Lower leg skin (tissue), 4 donors: ENCODE measurements around the gene TNFRSF1B. TPM values are rescaled to one million over a fixed set of nuclear protein-coding genes. Genes with fewer than 3 reads are reported as not detected.

ENCODE experiments used
- DNase-seq, 2 donors: peaks; one replicate each; pipeline ENCODE4 v3.0.0-alpha.2; 2019; ENCODE audit warnings: low spot score in 2 of 2
- H3K4me3 ChIP-seq: fragments of 200-600 bp; sonication (generic); 2 replicates; pipeline ENCODE4 v1.5.1; 2017; ENCODE audit warnings: mild to moderate bottlenecking, low read depth; ENCODE audit not compliant: poor library complexity, severe bottlenecking
- POLR2A ChIP-seq, 2 donors: fragments of 450-650 bp; IDR thresholded peaks; one replicate each; pipeline ENCODE4 v1.6.1; 2016 to 2017; ENCODE audit warnings: antibody characterized with exemption in 2 of 2, mild to moderate bottlenecking in 1 of 2, moderate library complexity in 1 of 2
- WGBS, 2 donors: methylation state at CpG; one replicate each; pipeline ENCODE4 v1.1.5; 2018; 5-methylcytosine and 5-hydroxymethylcytosine counted together
- intact Hi-C: fragments of 100-400 bp; cut with DNase I; formaldehyde crosslinking; loops from one replicate; pipeline ENCODE4 v1.15.0; 2023; ENCODE audit warnings: low total_unique reads
- total RNA-seq, 4 donors: library from RNA; depleted of rRNA; stranded (reverse); fragments of >200 nt; gene quantifications; one replicate each; pipeline ENCODE4 v1.1.0, GENCODE V29; 2016
- TF ChIP-seq, protein P1 (sequence below), 3 donors: fragments of 450-650 bp; IDR thresholded peaks; one replicate each; pipeline ENCODE4 v1.5.1; 2016; ENCODE audit warnings: antibody characterized with exemption in 3 of 3, mild to moderate bottlenecking in 3 of 3, moderate library complexity in 2 of 3

TNFRSF1B gene
- total RNA-seq, 4 donors from 2014 or later = 8.5 to 33.1 (median 16.3) TPM

GRCh38 chr1:12138196-12139168, 28.3 kb upstream of the TNFRSF1B start:
- TF ChIP-seq, protein P1, sequence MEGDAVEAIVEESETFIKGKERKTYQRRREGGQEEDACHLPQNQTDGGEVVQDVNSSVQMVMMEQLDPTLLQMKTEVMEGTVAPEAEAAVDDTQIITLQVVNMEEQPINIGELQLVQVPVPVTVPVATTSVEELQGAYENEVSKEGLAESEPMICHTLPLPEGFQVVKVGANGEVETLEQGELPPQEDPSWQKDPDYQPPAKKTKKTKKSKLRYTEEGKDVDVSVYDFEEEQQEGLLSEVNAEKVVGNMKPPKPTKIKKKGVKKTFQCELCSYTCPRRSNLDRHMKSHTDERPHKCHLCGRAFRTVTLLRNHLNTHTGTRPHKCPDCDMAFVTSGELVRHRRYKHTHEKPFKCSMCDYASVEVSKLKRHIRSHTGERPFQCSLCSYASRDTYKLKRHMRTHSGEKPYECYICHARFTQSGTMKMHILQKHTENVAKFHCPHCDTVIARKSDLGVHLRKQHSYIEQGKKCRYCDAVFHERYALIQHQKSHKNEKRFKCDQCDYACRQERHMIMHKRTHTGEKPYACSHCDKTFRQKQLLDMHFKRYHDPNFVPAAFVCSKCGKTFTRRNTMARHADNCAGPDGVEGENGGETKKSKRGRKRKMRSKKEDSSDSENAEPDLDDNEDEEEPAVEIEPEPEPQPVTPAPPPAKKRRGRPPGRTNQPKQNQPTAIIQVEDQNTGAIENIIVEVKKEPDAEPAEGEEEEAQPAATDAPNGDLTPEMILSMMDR (IDR thresholded peaks at IDR 0.05) = no peak
- no peak for TF ChIP-seq POLR2A (IDR thresholded peaks at IDR 0.05)
- WGBS, 2 donors = 67 to 72% methylated on average over 30 to 31 of the region's 31 CpGs
- H3K4me3 ChIP-seq = no peak overlapping the region
- intact Hi-C loops = loop anchor here (5.0 kb wide), 1 partner anchor 296 kb away; no protein-coding TSS in a partner anchor
- DNase-seq = no peak

- DNase-seq = no peak
- TF ChIP-seq, protein P1 (IDR thresholded peaks at IDR 0.05) = no peak
- no peak for TF ChIP-seq POLR2A (IDR thresholded peaks at IDR 0.05)
- WGBS, 2 donors = 89 to 97% methylated on average over 3 to 4 of the region's 4 CpGs
- H3K4me3 ChIP-seq = no peak overlapping the region
- intact Hi-C loops = no loop called here
Observed at GRCh38 chr1:12140016-12140415, 26.8 kb upstream of the TNFRSF1B start.

DNA sequence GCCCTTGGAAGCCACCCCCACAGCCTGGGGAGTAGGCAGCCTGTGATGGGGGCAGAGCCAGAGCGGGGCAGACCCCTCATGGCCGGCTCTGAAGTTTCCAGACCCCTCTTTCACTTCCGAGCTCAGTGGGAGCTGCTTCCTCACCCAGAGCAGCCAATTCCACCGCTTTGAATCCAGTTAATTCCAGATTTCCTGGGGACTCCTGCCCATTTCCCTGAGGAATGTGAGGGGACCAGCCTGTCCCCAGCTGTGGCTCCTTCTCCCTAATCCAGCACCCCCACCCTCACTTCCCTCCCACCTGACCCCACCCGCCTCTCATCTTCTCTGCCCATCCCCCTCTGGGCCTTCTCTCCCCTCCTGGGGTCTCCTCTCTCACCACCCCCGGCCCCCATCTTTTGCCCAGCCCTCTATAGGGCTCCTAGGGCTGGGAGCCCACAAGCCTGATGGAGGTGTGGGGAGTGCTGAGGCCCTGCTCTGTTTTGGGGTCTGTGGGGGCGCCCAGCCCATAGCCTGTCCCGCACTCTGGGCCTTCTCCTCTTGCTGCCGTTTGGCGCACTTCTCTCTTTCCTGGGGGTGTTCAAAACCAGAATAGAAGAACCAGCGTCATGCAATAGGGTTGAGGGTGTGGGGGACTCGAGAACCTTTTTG, 26.2 kb upstream of the TNFRSF1B start:
- DNase-seq = no peak
- TF ChIP-seq, protein P1 (IDR thresholded peaks at IDR 0.05) = no peak
- TF ChIP-seq POLR2A (IDR thresholded peaks at IDR 0.05) = no peak
- WGBS, 2 donors = 81 to 86% methylated on average over 10 to 12 of the region's 12 CpGs
- intact Hi-C loops = no loop called here
- no peak overlapping the region for H3K4me3 ChIP-seq

- TF ChIP-seq, protein P1 (IDR thresholded peaks at IDR 0.05) = no peak
- no peak for TF ChIP-seq POLR2A (IDR thresholded peaks at IDR 0.05)
- DNase-seq = no peak
- WGBS, 2 donors = 76 to 78% methylated on average over 20 to 21 of the region's 21 CpGs
- no peak overlapping the region for H3K4me3 ChIP-seq
- intact Hi-C loops = no loop called here
Observed at GRCh38 chr1:12141163-12141850, 25.5 kb upstream of the TNFRSF1B start.

DNA sequence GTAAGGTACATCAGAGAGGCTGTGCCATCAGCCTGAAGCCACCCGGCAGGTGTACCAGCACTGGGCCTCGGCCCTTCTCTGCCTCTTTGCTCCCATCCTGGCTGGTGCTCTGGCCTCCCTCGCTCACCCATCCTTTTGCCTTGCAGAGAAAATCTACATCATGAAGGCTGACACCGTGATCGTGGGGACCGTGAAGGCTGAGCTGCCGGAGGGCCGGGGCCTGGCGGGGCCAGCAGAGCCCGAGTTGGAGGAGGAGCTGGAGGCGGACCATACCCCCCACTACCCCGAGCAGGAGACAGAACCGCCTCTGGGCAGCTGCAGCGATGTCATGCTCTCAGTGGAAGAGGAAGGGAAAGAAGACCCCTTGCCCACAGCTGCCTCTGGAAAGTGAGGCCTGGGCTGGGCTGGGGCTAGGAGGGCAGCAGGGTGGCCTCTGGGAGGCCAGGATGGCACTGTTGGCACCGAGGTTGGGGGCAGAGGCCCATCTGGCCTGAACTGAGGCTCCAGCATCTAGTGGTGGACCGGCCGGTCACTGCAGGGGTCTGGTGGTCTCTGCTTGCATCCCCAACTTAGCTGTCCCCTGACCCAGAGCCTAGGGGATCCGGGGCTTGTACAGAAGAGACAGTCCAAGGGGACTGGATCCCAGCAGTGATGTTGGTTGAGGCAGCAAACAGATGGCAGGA, 24.5 kb upstream of the TNFRSF1B start:
- WGBS, 2 donors = 87 to 89% methylated on average over 15 to 16 of the region's 18 CpGs

More for the DNA sequence above, 24.5 kb upstream of the TNFRSF1B start:
- TF ChIP-seq POLR2A (IDR thresholded peaks at IDR 0.05) = no peak
- TF ChIP-seq, protein P1 (IDR thresholded peaks at IDR 0.05) = no peak
- no peak overlapping the region for H3K4me3 ChIP-seq
- DNase-seq = no peak
- intact Hi-C loops = no loop called here
